Panc1 (cell line): ENCODE measurements around the gene SH3PXD2A. TPM values are rescaled to one million over a fixed set of nuclear protein-coding genes. Genes with fewer than 3 reads are reported as not detected.

Source experiments
- ATAC-seq: fragments of 200-7000 bp; cut with Tn5 transposase; 2 replicates; pipeline ENCODE4 v1.9.1; 2020; ENCODE audit warnings: mild to moderate bottlenecking, moderate library complexity
- BruUV-seq: library from RNA; stranded (reverse); fragments of 400-500 nt; replicated peaks from 2 replicates; lab custom pipeline; 2021; lab: Mats Ljungman, UMichigan
- CTCF ChIA-PET: fragments of 300-600 bp; sonication (Branson Sonifier 250); formaldehyde crosslinking; loops from one replicate; lab custom pipeline; 2022; ENCODE audit warnings: antibody characterized with exemption; lab: Charles Lee
- POLR2A ChIA-PET: fragments of 300-600 bp; sonication (Branson Sonifier 250); formaldehyde crosslinking; loops from one replicate; lab custom pipeline; 2022; ENCODE audit warnings: antibody characterized with exemption; lab: Charles Lee
- DNase-seq: peaks from one replicate; pipeline ENCODE4 v3.0.0-alpha.2; 2010; ENCODE audit warnings: low read depth, low spot score
- H3K27ac ChIP-seq: 2 replicates; pipeline ENCODE4 v1.5.1; 2011; ENCODE audit warnings: mild to moderate bottlenecking, low read length, inconsistent platforms
- H3K27me3 ChIP-seq: fragments of 200-500 bp; sonication (Bioruptor generic); 2 replicates; pipeline ENCODE4 v1.6.0; 2014; ENCODE audit warnings: low read length, inconsistent platforms; ENCODE audit not compliant: control insufficient read depth, insufficient read depth
- H3K36me3 ChIP-seq: fragments of 200-500 bp; sonication (Bioruptor generic); 2 replicates; pipeline ENCODE4 v1.5.1; 2014; ENCODE audit warnings: inconsistent platforms, mild to moderate bottlenecking, low read length, moderate library complexity; ENCODE audit not compliant: control insufficient read depth, insufficient read depth
- H3K4me1 ChIP-seq: 2 replicates; pipeline ENCODE4 v1.5.1; 2011; ENCODE audit warnings: inconsistent platforms, mild to moderate bottlenecking, low read length, moderate library complexity; ENCODE audit not compliant: control insufficient read depth, insufficient read depth
- H3K4me3 ChIP-seq, 2 experiments: 2 replicates each; pipeline ENCODE4 v1.5.1; 2011 to 2012; ENCODE audit warnings: low read depth in 2 of 2, low read length in 2 of 2, mild to moderate bottlenecking in 2 of 2, inconsistent platforms in 1 of 2, moderate library complexity in 1 of 2
- H3K9me3 ChIP-seq: fragments of 200-500 bp; sonication (Bioruptor generic); 2 replicates; pipeline ENCODE4 v1.5.1; 2014; ENCODE audit warnings: low read depth, mild to moderate bottlenecking, inconsistent platforms, low read length, moderate library complexity; ENCODE audit not compliant: control insufficient read depth, insufficient read depth
- POLR2AphosphoS5 ChIP-seq: IDR thresholded peaks from 2 replicates; pipeline ENCODE4 v1.6.1; 2012; ENCODE audit warnings: mild to moderate bottlenecking, low read depth, low read length, moderate library complexity
- REST ChIP-seq, 2 experiments: IDR thresholded peaks; 2 replicates each; pipeline ENCODE4 v1.6.1; 2011 to 2012; ENCODE audit warnings: low read depth in 2 of 2, control low read depth in 1 of 2, low read length in 1 of 2, mild to moderate bottlenecking in 1 of 2, moderate library complexity in 1 of 2; ENCODE audit not compliant: insufficient read depth in 1 of 2
- SIN3A ChIP-seq: IDR thresholded peaks from 2 replicates; pipeline ENCODE4 v1.6.1; 2012; ENCODE audit warnings: low read depth, mild to moderate bottlenecking, low read length, moderate library complexity, borderline replicate concordance; ENCODE audit not compliant: insufficient read depth
- TCF7L2 ChIP-seq: IDR thresholded peaks from 2 replicates; pipeline ENCODE4 v1.6.1; 2011; ENCODE audit warnings: mild to moderate bottlenecking, low read depth, low read length, inconsistent platforms
- in situ Hi-C: cut with HindIII; loops from 2 replicates; pipeline ENCODE4 v1.10.0; 2016; ENCODE audit warnings: low sequenced_read_pairs, low pct_unique_long_range_greater_than_20kb
- intact Hi-C: fragments of 100-400 bp; cut with micrococcal nuclease; formaldehyde crosslinking; loops from one replicate; pipeline ENCODE4 v1.10.0; 2022; ENCODE audit not compliant: unreplicated experiment
- total RNA-seq: library from RNA; stranded (reverse); gene quantifications from one replicate; pipeline ENCODE4 v1.2.1, GENCODE V29; 2021; ENCODE audit not compliant: unreplicated experiment
- TF ChIP-seq, protein P1 (sequence below): fragments of 450-650 bp; IDR thresholded peaks from 2 replicates; pipeline ENCODE4 v1.5.1; 2017; ENCODE audit warnings: mild to moderate bottlenecking

Gene SH3PXD2A
- total RNA-seq, 1 experiment from 2014 or later: 5.7 TPM

GRCh38 chr10:103805781-103806180 lies 49.6 kb downstream of the SH3PXD2A start:
- no peak for DNase-seq
- no peaks in the 10 kb centered on the region for H3K36me3 ChIP-seq
- TF ChIP-seq SIN3A (no peak), REST (IDR thresholded peaks at IDR 0.05; ENCODE audit: insufficient read depth in 1 of 2, low read depth in 2 of 2, low read length in 1 of 2) (no peak), POLR2AphosphoS5 (no peak), TCF7L2 (no peak)
- TF ChIP-seq, protein P1, sequence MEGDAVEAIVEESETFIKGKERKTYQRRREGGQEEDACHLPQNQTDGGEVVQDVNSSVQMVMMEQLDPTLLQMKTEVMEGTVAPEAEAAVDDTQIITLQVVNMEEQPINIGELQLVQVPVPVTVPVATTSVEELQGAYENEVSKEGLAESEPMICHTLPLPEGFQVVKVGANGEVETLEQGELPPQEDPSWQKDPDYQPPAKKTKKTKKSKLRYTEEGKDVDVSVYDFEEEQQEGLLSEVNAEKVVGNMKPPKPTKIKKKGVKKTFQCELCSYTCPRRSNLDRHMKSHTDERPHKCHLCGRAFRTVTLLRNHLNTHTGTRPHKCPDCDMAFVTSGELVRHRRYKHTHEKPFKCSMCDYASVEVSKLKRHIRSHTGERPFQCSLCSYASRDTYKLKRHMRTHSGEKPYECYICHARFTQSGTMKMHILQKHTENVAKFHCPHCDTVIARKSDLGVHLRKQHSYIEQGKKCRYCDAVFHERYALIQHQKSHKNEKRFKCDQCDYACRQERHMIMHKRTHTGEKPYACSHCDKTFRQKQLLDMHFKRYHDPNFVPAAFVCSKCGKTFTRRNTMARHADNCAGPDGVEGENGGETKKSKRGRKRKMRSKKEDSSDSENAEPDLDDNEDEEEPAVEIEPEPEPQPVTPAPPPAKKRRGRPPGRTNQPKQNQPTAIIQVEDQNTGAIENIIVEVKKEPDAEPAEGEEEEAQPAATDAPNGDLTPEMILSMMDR: no peak
- ChIA-PET CTCF (no interaction called here), POLR2A (no interaction called here)
- H3K27me3 ChIP-seq: no peaks in the 10 kb centered on the region
- H3K9me3 ChIP-seq: no peaks in the 10 kb centered on the region
- intact Hi-C loops (no loop called here), in situ Hi-C loops (no loop called here)
- no peaks in the 10 kb centered on the region; the same call in 1 of the 2 replicates for H3K4me1 ChIP-seq
- no peak for ATAC-seq
- H3K4me3 ChIP-seq: no peak overlapping the region
- no peak overlapping the region for H3K27ac ChIP-seq
- no TSS peak for BruUV-seq

- Histone ChIP-seq H3K36me3 (no peaks in the 10 kb centered on the region), H3K27ac (no peak overlapping the region), H3K27me3 (no peaks in the 10 kb centered on the region), H3K4me3 (no peak overlapping the region), H3K9me3 (no peaks in the 10 kb centered on the region), H3K4me1 (no peaks in the 10 kb centered on the region; the same call in 1 of the 2 replicates)
- ATAC-seq (no peak), DNase-seq (no peak)
- TF ChIP-seq SIN3A (no peak), POLR2AphosphoS5 (no peak), REST (IDR thresholded peaks at IDR 0.05; ENCODE audit: insufficient read depth in 1 of 2, low read depth in 2 of 2, low read length in 1 of 2) (no peak), TCF7L2 (no peak)
- TF ChIP-seq, protein P1: no peak
- BruUV-seq: no TSS peak
- ChIA-PET POLR2A (no interaction called here), CTCF (no interaction called here)
- intact Hi-C loops (no loop called here), in situ Hi-C loops (no loop called here)
Measured at GRCh38 chr10:103804871-103805270, 50.5 kb downstream of the SH3PXD2A start.
